GM20000 (cell line): ENCODE measurements around the gene CTDP1.

Source experiments
- DNase-seq: peaks from one replicate; pipeline ENCODE4 v3.0.0; 2012; ENCODE audit warnings: low spot score
- TF ChIP-seq, protein P1 (sequence below): IDR thresholded peaks from 2 replicates; pipeline ENCODE4 v1.5.1; 2012; ENCODE audit warnings: mild to moderate bottlenecking, control low read depth; ENCODE audit errors: extremely low read depth, missing control alignments

The CTDP1 gene

GRCh38 chr18:79787865-79788733 lies 108.5 kb downstream of the CTDP1 start:
- TF ChIP-seq, protein P1, sequence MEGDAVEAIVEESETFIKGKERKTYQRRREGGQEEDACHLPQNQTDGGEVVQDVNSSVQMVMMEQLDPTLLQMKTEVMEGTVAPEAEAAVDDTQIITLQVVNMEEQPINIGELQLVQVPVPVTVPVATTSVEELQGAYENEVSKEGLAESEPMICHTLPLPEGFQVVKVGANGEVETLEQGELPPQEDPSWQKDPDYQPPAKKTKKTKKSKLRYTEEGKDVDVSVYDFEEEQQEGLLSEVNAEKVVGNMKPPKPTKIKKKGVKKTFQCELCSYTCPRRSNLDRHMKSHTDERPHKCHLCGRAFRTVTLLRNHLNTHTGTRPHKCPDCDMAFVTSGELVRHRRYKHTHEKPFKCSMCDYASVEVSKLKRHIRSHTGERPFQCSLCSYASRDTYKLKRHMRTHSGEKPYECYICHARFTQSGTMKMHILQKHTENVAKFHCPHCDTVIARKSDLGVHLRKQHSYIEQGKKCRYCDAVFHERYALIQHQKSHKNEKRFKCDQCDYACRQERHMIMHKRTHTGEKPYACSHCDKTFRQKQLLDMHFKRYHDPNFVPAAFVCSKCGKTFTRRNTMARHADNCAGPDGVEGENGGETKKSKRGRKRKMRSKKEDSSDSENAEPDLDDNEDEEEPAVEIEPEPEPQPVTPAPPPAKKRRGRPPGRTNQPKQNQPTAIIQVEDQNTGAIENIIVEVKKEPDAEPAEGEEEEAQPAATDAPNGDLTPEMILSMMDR, result no peak

DNA sequence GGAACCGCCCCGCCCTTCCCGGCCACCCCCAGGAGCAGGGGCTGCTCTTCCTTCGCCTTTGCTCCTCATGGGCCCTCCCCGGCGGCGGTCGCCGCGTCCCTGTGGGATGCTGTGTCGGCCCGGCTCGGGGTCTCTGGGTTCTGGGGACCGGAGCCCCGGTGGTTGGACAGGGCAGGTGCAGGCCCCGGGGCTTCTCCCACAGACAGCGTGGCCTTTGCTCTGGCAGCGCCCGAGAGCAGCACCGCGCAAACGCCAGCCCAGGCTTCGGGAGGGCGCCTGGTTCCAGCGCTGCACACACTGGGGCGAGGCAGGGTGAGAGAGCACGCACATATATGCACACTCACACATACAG lies 109.1 kb downstream of the CTDP1 start:
- TF ChIP-seq, protein P1, result no peak
- no peak for DNase-seq

More at GRCh38 chr18:79787865-79788733, 108.5 kb downstream of the CTDP1 start:
- DNase-seq, result no peak

DNA sequence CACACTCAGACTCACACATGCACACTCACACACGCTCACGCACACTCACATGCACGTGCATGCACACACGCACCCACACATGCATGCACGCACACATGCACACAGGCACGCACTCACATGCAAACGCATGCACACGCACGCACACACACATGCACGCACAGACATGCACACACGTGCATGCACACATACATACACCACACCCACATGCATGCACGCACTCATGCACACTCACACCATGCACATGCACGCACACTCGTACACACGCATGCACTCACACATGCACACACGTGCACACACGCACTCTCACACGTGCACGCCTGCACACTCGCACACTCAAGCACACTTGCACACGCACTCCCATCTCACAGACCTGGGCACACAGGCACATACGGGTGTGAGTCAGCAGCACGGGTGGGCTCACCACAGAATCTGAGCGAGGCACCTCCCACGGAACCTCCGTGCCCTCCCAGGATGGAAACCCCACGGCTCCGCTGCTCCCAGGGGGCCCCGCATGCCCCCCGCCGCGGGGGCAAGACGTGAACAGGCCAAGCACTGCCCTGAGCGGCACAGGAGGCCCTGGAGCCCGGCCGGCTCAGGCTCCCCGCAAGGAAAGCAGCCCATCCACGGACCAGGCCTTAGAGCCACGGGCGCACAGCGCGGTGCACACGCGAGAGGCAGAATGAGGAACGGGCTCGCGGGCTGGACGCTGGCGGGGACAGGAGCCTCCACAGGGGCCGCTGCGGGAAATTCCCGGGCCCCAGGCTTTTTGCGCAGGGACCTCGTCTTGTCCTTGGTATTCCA lies 109.7 kb downstream of the CTDP1 start:
- TF ChIP-seq, protein P1, result no peak
- DNase-seq, result no peak

GRCh38 chr18:79789901-79790890 lies 110.6 kb downstream of the CTDP1 start:
- no peak for DNase-seq
- TF ChIP-seq, protein P1, result no peak

DNA sequence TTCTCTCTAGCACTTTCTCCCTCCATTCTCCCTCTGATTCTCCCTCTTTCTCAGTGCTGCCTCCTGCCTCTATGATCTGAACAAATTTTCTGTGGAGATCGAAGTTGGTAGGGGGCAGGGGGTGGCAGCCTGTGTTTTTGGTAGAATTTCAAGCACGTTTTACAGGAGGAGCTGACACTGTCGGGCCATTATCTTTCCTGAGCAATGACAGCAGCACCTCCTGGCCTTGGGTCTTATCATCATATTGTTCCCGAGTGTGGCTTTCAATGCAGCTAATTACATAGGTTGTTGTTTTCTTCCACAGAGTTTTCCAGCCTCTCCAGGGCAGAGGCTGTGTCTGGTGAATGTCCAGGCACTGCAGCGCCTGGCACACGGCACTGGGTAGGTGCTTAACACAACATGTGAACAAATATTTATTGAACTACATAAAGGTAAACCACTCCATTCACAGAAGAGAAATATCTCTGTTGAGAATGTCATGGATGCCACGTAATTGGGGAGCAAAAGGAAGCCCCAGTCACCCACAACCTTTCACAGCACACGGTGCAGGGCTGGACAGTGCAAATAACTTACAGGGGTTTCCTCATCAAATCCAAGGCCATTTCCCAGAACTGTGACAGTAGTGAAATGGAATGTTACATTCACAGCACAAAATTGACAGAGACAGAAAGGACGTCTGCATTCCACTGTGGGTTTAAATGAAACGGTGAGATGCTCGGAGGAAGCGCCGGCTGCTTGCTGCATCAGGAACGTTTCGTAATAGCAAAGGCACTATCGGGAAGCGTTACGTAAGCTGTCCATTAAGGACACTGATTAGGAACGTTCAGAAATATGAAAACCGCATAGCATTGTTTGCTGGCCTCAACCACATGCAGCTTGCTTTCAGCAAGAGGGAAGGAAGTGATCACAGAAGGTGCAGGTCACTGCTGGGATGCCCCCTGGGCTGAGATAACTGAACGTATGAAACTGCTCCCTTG lies 111.7 kb downstream of the CTDP1 start:
- TF ChIP-seq, protein P1, result no peak
- no peak for DNase-seq
